Stimulated activated CD4-positive, alpha-beta T cell treated with anti-CD3 and anti-CD28 coated beads, Interleukin-15, amount 100 ng/mL, for 24 hours (primary cell): Measurements from ENCODE around the gene VPS4A.
"Not testable (repeated sequence)": the region's sequence is repeated elsewhere in the genome, so short reads cannot be mapped to it uniquely, and the experiment has no call there.

ENCODE experiments used
- DNase-seq: peaks from one replicate; pipeline ENCODE4 v3.0.0-alpha.2; 2020

VPS4A gene

GRCh38 chr16:69310653-69311532 is at the start of gene VPS4A:
VPS4A (plus strand) TSS chr16:69311350; CDS start chr16:69311512, 162 bp downstream.
- peak; percentile 98 for DNase-seq

GRCh38 chr16:69266334-69267063 is 44.7 kb upstream of the VPS4A start:
- DNase-seq = no peak

GRCh38 chr16:69267633-69268032 is 43.5 kb upstream of the VPS4A start:
- DNase-seq = no peak

DNA sequence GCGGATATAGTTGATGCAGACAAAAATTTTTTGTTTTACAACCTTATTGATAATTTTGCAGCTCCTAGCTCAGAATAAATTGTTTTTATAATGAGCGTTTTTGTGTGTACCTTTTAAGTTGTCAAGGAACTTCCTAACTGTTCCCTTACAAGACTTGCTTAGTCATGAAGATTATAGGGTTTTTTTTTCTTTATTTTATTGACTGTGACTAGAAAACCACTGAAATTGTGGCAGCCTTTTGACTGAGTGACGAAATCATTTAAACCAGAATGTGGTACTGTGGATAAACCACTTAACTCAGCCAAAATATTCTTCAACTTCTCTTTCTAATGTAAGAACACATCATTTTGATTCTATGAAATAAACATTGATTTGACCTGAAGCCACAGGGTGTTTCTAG is 40.8 kb upstream of the VPS4A start:
- DNase-seq = no peak

DNA sequence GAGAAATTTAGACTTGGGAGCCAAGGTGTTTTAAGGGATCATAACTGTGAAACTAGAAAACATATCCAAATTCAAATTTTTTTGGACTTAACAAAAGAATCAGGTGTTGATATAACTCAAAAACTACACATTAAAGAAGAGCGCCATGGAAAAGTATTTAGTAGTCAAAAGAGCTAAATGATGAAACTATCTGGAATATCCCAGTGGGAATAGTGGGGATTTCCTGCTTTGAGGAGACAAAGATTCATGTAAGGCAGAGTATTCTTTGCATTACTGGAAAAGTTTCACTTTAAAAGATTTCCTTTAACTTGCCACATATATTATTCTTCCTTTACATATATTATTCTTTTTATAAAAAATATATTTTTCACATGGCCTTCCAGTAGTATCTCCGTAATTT is 40.3 kb upstream of the VPS4A start:
- no peak for DNase-seq

DNA sequence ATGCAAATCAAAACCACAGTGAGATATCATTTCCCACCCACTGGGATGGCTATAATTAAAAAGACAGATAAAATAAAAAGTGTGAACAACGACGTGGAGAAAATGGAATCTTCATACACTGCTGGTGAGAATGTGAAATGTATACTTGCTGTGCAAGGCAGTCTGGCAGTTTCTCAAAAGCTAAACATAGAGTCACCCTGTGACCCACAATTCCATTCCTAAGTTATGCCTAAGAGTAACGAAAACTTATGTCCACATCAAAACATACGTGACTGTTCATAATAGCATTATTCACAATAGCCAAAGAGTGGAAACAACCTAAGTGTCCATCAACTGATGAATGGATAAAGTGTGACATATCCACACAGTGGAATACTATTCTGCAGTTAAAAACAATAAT is 38.1 kb upstream of the VPS4A start:
- DNase-seq = no peak

DNA sequence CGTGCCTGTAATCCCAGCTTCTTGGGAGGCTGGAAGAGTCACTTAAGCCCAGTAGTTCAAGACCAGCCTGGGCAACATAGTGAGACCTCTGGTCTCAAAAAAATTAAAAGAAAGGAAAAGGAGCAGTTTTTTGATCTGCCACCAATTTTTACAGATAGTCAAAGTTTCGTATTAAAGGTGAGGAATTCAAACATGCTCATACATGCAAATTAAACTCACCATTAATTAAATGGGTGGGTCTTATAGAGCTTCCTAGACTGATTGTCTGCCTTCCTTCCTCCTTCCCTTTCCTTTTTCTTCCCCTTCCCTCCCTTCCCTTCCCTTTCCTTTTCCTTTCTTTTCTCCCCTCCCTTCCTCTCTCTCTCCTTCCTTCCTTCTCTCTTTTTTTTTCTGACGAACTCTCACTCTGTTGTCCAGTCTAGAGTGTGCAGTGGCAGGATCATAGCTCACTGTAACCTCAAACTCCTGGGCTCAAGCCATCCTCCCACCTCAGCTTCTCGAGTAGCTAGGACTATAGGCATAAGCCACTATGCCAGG is 36.4 kb upstream of the VPS4A start:
- DNase-seq = no peak

- DNase-seq = no peak
Measured at GRCh38 chr16:69276148-69277115, 34.7 kb upstream of the VPS4A start.

DNA sequence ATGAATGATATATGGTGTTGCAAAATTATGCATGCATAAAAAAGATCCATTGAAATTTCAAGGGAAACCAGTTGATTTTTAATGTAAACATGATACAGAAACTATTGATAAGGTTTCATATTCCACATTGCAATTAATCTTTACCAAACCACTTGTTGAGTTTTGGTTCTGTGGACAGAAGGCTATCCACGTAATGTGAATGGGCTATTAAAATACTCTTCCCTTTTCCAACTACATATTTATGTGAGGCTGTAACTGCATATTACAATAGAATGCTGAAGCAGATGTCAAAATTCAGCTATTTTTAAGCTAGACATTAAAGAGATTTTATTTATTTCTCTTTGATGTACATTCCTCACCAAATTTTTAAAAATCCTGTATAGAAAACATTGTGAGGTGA is 33.7 kb upstream of the VPS4A start:
- no peak for DNase-seq

GRCh38 chr16:69283851-69284250 is 27.3 kb upstream of the VPS4A start:
- no peak for DNase-seq

- DNase-seq = no peak
Measured at GRCh38 chr16:69285240-69285639, 25.9 kb upstream of the VPS4A start.

DNA sequence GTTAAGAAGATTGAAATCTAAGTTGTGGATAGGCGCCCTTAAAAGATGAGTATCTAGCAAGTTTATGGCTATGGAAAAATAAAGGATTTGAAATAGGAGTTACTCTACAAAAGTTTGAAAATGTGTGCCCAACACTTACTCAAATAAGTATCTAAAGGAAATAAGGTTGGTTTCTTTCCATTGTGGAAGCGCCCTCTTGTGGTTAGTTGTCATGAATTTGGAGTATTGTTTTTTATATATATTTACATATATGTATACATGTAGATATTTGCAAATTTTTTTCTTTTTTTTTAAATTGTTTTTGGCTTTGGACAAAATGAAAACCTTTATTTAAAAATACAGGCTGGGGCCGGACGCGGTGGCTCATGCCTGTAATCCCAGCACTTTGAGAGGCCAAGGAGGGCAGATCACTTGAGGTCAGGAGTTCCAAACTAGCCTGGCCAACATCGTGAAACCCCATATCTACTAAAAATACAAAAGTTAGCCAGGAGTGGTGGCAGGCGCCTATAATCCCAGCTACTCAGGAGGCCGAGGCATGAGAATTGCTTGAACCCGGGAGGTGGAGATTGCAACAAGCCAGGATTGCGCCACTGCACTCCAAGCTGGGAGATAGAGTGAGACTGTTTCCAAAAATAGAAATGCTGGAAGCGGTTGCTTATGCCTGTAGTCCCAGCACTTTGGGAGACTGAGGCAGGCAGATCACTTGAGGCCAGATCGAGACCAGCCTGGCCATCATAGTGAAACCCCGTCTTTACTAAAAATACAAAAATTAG is 24.0 kb upstream of the VPS4A start:
- DNase-seq = peak; percentile 45

DNA sequence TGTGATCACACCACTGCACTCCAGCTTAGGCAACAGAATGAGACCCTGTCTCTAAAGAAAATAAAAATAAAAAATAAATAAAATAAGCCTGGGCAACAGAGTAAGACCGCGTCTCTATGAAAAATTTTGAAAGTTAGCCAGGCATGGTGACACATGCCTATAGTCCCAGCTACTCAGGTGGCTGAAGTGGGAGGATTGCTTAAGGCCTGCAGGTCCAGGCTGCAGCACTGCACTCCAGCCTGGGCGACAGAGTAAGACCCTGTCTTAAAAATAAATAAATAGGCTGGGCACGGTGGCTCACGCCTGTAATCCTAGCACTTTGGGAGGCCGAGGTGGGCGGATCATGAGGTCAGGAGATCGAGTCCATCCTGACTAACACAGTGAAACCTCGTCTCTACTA is 19.5 kb upstream of the VPS4A start:
- not testable (repeated sequence) for DNase-seq

GRCh38 chr16:69293401-69293800 is 17.7 kb upstream of the VPS4A start:
- no peak for DNase-seq

DNA sequence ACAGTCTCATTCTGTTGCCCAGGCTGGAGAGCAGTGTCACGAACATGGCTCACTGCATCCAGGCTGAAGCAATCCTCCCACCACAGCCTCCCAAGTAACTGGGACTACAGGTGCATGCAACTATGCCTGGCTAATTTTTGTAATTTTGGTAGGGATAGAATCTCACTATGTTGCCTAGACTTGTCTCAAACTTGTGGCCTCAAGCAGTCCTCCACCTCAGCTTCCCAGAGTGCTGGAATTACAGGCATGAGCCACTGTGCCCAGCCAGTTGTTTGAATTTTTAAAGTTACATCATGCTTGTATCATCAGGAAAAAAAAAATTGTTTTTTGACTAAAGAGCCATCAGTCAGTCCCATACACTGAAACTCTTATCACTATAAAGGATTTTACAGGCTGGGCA is 17.1 kb upstream of the VPS4A start:
- DNase-seq = no peak

DNA sequence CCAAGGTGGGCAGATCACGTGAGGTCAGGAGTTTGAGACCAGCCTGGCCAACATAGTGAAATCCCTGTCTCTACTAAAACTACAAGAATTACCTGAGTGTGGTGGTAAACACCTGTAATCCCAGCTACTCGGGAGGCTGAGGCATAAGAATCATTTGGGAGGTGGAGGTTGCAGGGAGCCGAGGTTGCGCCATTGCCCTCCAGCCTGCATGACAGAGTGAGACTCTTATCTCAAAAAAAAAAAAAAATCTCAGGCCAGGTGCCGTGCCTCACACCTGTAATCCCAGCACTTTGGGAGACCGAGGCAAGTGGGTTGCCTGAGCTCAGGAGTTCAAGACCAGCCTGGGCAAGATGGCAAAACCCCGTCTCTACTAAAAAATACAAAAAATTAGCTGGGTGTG is 14.4 kb upstream of the VPS4A start:
- DNase-seq = not testable (repeated sequence)

DNA sequence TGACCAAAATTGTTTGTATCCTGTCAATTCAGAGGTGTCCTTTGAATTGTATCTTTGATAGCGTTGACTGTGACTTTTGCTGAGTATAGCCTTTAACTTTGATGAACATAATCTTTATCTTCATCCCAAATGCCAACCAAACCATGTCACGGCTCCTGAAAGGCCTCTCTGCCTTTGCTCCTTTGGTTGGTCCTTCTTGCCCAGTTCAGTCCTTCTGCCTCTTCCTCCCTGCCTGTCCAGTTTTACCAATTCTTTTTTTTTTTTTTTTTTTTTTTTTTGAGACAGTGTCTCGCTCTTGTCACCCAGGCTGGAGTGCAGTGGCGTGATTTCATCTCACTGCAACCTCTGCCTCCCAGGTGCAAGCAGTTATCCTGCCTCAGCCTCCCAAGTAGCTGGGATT is 12.9 kb upstream of the VPS4A start:
- DNase-seq = no peak

DNA sequence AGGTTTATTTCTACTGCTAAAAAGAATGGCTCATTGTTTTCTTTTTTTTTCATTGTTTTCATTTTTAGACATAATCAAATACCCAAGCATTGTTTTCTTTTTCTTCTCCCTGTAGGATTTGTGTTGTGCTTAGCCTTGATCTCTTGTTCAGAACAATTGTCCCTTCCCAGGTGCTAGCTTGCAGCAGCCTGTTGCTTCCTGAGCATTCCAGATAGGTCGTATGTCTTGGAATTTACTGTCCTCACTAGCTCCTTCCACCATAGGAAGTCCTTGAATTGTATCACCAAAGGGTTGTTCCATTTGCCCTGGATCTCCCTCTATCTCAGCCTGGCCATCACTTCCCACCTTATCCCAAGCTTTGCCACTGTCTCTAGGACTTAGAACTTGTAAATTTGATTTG is 10.0 kb upstream of the VPS4A start:
- DNase-seq = no peak

DNA sequence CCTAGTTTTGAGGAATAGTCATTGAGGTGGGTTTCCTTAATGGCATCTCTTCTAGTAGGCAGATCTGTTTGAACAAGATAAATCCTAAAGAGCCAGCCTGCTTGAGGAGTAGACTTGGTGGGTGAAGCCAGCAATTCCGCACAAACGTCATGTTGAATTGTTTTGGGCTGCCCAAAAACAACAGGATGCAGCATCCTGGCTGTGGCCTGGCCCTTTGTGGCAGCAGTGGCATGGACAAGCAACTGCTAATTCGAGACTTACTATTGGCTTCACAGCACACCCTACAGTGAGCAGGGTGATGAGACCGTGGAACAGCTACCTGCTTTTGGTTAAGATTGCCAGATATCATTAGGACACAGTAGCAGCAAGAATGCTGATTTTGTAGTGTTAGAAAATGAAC is 9.3 kb upstream of the VPS4A start:
- DNase-seq = no peak

DNA sequence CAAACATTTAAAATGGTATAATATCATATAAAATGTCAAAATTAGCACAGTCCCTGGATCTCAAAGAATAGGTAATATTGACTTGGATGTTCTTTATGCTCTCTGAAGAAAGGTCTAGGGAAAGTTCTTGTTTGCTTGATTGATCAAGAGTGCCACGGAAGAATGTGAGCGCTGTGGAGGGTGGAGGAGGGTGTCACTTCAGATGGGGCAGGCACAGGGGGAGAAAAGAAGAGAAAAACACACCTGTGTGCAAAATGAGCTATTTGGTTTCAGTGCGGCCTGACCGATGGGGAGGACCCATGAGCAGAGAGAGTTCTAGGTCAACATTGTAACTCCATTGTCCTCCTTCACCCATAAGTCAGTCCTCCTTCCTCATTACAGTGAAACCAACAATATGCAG is 8.8 kb upstream of the VPS4A start:
- no peak for DNase-seq

- no peak for DNase-seq
Measured at GRCh38 chr16:69306031-69306430, 5.1 kb upstream of the VPS4A start.

GRCh38 chr16:69307091-69307490 is 4.1 kb upstream of the VPS4A start:
- DNase-seq = no peak
